NCI-H1092 treated with DMSO at 0.1 percent for 48 hours (cell line): ENCODE data around the gene DERA.
"Not testable (repeated sequence)": the region's sequence is repeated elsewhere in the genome, so short reads cannot be mapped to it uniquely, and the experiment has no call there.

Experiments used
- DNase-seq: peaks from one replicate; lab custom pipeline; 2025; lab: John Stamatoyannopoulos, UW

Gene DERA

GRCh38 chr12:16008421-16008824 is 97.3 kb downstream of the DERA start:
- DNase-seq: no peak

DNA sequence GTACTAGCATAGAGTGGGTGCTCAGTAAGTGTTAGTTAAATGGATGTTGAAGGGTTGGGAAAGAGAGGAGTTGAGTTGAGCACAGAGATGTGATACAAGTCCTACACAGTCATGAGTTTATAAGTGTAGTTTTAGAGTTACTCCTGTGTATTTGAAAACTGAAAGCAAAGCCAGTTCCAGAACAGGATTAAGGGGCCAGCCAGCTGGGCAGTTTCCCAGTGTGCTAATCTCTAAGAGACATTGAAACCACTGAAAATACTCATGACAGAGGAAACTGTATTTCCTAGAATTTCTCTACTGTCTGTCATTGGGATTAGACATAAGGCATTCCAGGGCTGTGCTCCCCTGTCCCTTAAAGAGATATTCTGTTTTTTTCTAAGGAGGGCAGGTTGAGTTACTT is 101.0 kb downstream of the DERA start:
- no peak for DNase-seq

- not testable (repeated sequence) for DNase-seq
Measured at GRCh38 chr12:16013722-16014121, 102.6 kb downstream of the DERA start.

- DNase-seq: not testable (repeated sequence)
Measured at GRCh38 chr12:16014394-16014793, 103.3 kb downstream of the DERA start.

GRCh38 chr12:16016748-16017147 is 105.6 kb downstream of the DERA start:
- DNase-seq: no peak

GRCh38 chr12:16018306-16018705 is 107.2 kb downstream of the DERA start:
- no peak for DNase-seq

DNA sequence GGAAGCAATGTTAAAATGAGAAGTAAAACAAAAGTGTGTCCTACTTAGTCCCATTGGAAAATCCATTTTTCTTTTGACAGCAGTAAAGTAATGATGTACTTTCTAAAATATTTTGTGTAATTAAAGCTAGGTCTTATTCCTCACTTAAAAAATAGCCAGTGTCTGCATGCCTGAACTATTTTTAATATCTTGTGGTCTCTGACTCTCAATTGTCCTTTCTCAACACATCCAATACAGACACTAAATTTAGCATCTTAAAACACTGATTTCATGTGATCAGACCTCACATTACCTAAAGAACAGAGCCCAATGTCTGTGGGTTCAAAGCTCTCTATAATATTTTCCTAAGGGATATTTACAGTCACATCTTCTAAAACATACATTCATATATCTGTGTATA is 108.0 kb downstream of the DERA start:
- DNase-seq: no peak

GRCh38 chr12:16020031-16020430 is 108.9 kb downstream of the DERA start:
- DNase-seq: no peak

DNA sequence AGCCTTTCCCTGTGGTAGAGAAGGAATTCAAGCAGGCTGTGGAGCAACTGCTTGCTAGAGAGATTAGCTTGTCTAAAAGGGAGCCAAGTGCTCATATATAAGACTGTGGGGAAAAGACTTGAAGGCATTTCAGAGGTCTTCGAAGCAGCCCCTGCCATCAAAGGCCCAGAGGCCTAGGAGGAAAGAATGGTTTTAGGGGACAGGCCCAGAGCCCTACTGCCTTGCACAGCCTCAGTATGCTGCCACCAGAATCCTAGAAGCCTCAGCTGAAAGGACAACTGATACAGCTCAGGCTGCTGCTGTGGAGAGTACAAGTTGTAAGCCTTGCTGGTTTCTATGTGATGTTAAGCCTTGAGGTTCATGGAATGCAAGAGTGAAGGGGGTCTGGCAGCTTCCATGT is 109.9 kb downstream of the DERA start:
- DNase-seq: no peak

- no peak for DNase-seq
Measured at GRCh38 chr12:16021676-16022075, 110.5 kb downstream of the DERA start.

DNA sequence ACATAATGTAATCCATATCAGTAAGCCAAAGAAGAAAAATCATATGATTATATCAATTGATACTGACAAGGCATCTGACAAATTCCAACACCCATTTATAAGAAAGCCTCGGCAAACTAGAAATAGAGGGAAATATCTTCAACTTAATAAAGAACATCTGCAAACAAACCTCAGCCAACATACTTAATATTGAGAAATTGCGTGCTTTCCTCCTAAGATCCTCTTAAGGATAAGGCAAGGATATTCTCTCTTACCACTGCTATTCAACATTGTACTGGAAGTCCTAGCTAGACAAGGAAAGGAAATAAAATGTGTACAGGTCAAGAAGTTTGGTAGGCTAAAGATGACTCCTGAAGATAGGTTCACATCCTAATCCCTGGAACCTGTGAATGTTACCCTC is 115.9 kb downstream of the DERA start:
- DNase-seq: no peak

GRCh38 chr12:16030744-16031143 is 119.6 kb downstream of the DERA start:
- DNase-seq: no peak

DNA sequence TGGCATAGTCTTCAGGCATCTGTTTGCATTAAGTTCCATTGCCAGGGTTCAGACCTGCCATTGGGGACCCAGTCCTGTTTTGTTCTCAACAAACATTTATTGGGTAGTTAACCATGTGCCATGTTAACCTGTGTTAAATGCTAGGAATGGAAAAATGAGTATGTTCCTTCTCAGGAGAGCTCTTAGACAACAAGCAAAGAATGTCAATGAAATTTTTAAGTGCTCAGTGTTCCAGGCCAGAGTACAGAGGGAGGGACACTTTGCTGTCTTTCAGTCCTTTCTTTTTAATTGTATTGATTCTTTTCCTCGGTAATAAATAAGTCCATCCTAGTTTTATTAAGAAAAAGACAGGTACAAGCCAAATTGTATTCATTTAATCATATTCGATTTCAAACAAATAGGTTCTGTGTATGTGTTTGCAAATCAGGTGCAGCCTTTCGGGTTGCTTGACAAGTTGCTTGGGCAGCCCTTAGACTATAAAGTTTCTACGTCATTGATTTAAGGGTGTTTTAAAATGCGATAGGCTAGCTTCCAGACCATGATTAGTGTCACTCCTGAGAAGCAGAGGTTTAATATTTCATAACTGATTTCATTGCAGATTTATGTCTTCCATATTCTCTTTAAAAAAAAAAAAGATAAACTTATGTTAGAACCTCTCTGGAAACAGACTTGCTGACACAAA is 123.1 kb downstream of the DERA start:
- no peak for DNase-seq

GRCh38 chr12:16036073-16036472 is 124.9 kb downstream of the DERA start:
- no peak for DNase-seq

DNA sequence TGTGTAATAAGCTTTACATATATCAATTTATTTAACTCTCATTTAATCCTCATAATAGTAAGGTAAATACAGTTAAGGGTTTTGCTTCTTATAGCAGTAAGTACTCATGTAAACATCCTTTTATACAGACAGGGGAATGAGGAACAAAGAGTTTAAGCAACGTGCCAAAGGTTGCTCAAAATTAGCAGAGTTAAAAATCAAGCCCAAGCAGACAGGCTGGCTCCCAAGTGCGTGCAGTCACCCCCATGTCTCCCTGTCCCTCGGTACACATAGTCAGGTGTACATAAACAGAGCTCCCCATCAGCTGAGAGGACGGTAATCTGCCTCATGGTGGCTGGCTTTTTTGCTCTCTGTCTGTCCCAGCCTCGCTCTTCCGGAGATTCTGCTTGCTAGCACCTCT is 126.4 kb downstream of the DERA start:
- no peak for DNase-seq

GRCh38 chr12:16043480-16043879 is 132.3 kb downstream of the DERA start:
- no peak for DNase-seq

- no peak for DNase-seq
Measured at GRCh38 chr12:16046266-16046665, 135.1 kb downstream of the DERA start.

DNA sequence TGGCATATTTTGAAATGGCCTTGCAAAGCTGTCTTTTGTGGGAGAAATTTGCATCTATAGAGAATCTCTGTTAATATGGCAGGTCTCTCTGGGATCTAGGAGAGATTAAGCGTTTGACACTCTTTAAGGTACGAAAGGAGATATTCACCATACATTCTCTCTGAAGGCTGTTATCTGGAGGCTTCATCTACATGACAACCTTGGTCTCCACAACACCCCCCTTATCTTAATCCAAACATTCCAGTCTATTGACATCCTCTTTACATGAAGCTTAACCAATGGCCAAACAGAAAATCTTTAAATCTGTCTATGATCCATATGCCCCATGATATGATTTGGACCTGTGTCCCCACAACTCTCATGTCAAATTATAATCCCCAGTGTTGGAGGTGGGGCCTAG is 137.4 kb downstream of the DERA start:
- DNase-seq: no peak

DNA sequence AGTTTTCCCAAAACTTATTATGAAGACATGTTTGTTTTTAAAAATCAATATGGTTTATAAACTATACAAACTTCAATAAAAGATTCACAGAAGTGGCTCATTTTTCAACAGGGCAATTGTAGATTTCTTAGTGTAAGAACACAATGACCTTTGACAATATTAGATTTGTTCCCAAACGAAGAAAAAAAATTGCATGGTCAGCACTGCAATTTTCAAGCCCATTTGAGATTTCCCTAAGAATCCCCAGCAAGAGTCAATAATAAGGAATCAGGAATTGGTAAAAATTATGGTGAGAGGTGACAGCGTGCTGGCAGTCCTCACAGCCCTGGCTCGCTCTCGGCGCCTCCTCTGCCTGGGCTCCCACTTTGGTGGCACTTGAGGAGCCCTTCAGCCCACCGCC is 145.8 kb downstream of the DERA start:
- no peak for DNase-seq

DNA sequence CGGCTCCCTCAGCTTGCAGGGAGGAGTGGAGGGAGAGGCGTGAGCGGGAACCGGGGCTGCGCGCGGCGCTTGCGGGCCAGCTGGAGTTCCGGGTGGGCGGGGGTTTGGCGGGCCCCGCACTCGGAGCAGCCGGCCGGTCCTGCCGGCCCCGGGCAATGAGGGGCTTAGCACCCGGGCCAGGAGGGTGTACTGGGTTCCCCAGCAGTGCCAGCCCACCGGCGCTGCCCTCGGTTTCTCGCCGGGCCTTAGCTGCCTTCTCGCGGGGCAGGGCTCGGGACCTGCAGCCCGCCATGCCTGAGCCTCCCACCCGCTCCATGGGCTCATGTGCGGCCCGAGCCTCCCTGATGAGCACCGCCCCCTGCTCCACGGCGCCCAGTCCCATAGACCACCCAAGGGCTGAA is 146.2 kb downstream of the DERA start:
- not testable (repeated sequence) for DNase-seq

GRCh38 chr12:16062611-16063010 is 151.5 kb downstream of the DERA start:
- no peak for DNase-seq

GRCh38 chr12:16063726-16064125 is 152.6 kb downstream of the DERA start:
- no peak for DNase-seq

DNA sequence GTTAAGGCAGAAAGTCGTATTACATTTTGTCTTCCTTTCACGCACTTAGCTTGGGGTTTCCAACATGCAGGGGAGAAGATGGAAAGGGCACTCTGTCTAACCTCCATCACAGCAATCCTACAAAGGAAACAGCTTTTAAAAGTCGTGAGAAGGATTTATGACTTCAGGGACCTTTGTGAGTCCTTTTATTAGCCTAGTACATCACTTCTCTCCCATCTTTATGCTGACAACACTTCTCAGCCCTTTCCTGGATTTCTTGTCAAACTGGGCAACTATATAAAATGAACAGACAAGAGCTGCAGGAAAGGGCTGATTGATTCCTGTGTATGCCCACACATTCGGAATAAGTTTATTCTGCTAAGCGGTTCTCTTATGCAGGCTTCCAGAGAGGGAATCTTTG is 159.0 kb downstream of the DERA start:
- DNase-seq: no peak

DNA sequence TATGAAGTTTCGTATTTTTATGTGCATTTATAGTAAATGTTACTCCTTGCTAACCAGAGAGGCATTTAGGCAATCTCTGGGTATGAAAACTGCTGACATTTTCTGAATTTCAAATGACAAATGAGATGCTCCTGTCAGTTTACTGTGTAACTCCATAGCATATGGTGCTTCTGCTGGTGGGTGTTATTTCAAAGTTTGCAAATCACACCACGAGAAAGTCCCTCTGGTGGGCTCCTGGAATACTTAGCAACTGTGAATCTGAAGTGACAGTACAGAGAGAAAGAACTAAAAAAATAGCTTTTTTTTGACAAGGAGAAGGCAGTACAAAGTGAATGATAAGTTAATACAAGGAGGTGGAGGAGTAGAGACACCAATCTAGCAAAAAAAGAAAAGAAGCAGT is 161.5 kb downstream of the DERA start:
- DNase-seq: no peak

- no peak for DNase-seq
Measured at GRCh38 chr12:16074894-16075293, 163.8 kb downstream of the DERA start.
